HFFc6 (cell line): Measurements from ENCODE around the gene MYO1F. TPM values are rescaled to one million over a fixed set of nuclear protein-coding genes. Genes with fewer than 3 reads are reported as not detected.
"Not testable (repeated sequence)": the region's sequence is repeated elsewhere in the genome, so short reads cannot be mapped to it uniquely, and the experiment has no call there.

ENCODE experiments used
- DNase-seq: peaks from one replicate; pipeline ENCODE4 v3.0.0-alpha.2; 2018
- H3K27ac Mint-ChIP-seq: 2 replicates; pipeline ENCODE4 v1.8.0; 2020; ENCODE audit warnings: mild to moderate bottlenecking, mixed read lengths
- H3K27me3 Mint-ChIP-seq: 2 replicates; pipeline ENCODE4 v1.8.0; 2021; ENCODE audit warnings: mild to moderate bottlenecking, moderate library complexity, mixed read lengths; ENCODE audit not compliant: insufficient read depth
- H3K36me3 Mint-ChIP-seq: 2 replicates; pipeline ENCODE4 v1.8.0; 2021; ENCODE audit warnings: low read depth, mixed read lengths
- H3K4me1 Mint-ChIP-seq: 2 replicates; pipeline ENCODE4 v1.8.0; 2020; ENCODE audit warnings: low read depth, mixed read lengths
- H3K4me3 Mint-ChIP-seq: 2 replicates; pipeline ENCODE4 v1.8.0; 2020; ENCODE audit warnings: mild to moderate bottlenecking, moderate library complexity, mixed read lengths
- H3K9me3 Mint-ChIP-seq: 2 replicates; pipeline ENCODE4 v1.8.0; 2020; ENCODE audit warnings: mild to moderate bottlenecking, mixed read lengths
- long read RNA-seq: library from polyadenylated mRNA; unstranded; transcript quantifications from one replicate; pipeline ENCODE4 v2.0.0, GENCODE V29; 2019
- total RNA-seq, 6 experiments: library from RNA; stranded (reverse); fragmentation: NEBNext Ultra II Directional; extraction: Animal tissue kit (Norgen Biotek cat#: 25700); gene quantifications; 2 replicates in 1 of 6; 3 replicates in 5 of 6; pipeline ENCODE4 v1.2.3, GENCODE V29; 2021
- TF ChIP-seq, protein P1 (sequence below): fragments of 200-600 bp; sonication (generic); IDR thresholded peaks from 2 replicates; pipeline ENCODE4 v1.5.0; 2021; ENCODE audit warnings: antibody characterized with exemption, mild to moderate bottlenecking

The MYO1F gene
- total RNA-seq, result under 1 TPM; 0.09 to 0.28 (median 0.19) TPM
- long read RNA-seq, result 0 reads

DNA sequence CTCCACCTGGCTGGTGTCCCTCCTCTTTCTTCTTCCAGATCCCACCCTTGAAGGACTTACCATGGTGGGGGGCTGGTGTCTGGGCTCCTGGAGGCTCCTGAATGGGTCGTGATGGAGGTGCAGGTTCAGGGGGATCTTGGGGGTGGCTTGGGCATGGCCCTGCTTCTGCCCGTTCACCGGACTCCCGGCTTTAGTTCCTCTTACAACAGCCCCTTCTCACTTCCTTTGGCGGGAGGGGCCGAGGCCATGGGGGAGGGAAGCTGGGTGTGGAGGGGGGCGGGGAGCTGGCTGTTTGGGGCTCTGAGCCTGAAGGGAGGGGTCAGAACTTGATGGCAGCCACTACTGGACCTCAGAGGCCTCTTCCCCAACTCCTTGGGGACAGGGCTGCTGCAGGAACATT lies at the start of gene MYO1F:
TSS of gene MYO1F (minus strand) at position 196 of the 400 bp plus-strand sequence. CDS start at position 63, 133 bp downstream.
- DNase-seq, result no peak
- Mint-ChIP-seq H3K27ac (no peak within 1 kb of the TSS), H3K9me3 (no peaks in the 10 kb centered on the region), H3K4me3 (no peak within 1 kb of the TSS), H3K27me3 (peaks cover 15% of the 10 kb centered on the region; the same call in 1 of the 2 replicates), H3K4me1 (peaks cover 22% of the 10 kb centered on the region), H3K36me3 (peaks cover 4% of the 10 kb centered on the region; the same call in 1 of the 2 replicates)
- TF ChIP-seq, protein P1, sequence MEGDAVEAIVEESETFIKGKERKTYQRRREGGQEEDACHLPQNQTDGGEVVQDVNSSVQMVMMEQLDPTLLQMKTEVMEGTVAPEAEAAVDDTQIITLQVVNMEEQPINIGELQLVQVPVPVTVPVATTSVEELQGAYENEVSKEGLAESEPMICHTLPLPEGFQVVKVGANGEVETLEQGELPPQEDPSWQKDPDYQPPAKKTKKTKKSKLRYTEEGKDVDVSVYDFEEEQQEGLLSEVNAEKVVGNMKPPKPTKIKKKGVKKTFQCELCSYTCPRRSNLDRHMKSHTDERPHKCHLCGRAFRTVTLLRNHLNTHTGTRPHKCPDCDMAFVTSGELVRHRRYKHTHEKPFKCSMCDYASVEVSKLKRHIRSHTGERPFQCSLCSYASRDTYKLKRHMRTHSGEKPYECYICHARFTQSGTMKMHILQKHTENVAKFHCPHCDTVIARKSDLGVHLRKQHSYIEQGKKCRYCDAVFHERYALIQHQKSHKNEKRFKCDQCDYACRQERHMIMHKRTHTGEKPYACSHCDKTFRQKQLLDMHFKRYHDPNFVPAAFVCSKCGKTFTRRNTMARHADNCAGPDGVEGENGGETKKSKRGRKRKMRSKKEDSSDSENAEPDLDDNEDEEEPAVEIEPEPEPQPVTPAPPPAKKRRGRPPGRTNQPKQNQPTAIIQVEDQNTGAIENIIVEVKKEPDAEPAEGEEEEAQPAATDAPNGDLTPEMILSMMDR, result no peak

GRCh38 chr19:8626842-8627241 lies 49.6 kb upstream of the MYO1F start:
- H3K9me3 Mint-ChIP-seq, result peaks cover 5% of the 10 kb centered on the region; the same call in 1 of the 2 replicates
- TF ChIP-seq, protein P1, result no peak
- no peaks in the 10 kb centered on the region for H3K36me3 Mint-ChIP-seq
- no peak overlapping the region for H3K4me3 Mint-ChIP-seq
- H3K27me3 Mint-ChIP-seq, result peaks cover 16% of the 10 kb centered on the region
- H3K4me1 Mint-ChIP-seq, result no peaks in the 10 kb centered on the region
- no peak for DNase-seq
- no peak overlapping the region for H3K27ac Mint-ChIP-seq

DNA sequence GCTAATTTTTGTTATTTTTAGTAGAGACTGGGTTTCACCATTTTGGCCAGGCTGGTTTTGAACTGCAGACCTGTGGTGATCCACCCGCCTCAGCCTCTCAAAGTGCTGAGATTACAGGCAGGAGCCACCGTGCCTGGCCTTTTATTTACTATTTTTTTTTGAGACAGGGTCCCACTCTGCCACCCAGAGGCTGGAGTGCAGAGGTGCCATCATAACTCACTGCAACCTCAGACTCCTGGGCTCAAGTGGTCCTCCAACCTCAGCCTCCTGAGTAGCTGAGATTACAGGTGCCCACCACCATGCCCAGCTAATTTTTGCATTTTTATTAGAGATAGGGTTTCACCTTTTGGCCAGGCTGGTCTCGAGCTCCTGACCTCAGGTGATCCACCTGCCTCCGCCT lies 45.6 kb upstream of the MYO1F start:
- not testable (repeated sequence) for H3K4me1 Mint-ChIP-seq, H3K4me3 Mint-ChIP-seq, DNase-seq, H3K9me3 Mint-ChIP-seq, H3K27me3 Mint-ChIP-seq, H3K27ac Mint-ChIP-seq, H3K36me3 Mint-ChIP-seq
- TF ChIP-seq, protein P1, result peak; percentile 47

DNA sequence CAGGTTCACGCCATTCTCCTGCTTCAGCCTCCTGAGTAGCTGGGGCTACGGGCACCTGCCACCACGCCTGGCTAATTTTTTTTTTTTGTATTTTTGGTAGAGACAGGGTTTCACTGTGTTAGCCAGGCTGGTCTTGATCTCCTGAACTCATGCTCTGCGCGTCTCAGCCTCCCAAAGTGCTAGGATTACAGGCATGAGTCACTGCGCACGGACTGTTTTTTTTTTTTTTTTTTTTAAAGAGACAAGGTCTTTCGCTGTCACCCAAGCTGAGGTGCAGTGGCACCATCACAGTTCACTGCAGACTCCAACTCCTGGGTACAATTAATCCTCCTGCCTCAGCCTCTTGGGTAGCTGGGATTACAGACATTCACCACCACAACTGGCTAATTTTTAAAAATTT lies 41.5 kb upstream of the MYO1F start:
- H3K4me1 Mint-ChIP-seq, result peaks cover 10% of the 10 kb centered on the region
- H3K4me3 Mint-ChIP-seq, result no peak overlapping the region
- TF ChIP-seq, protein P1, result no peak
- no peak overlapping the region for H3K27ac Mint-ChIP-seq
- H3K9me3 Mint-ChIP-seq, result no peaks in the 10 kb centered on the region; the same call in 1 of the 2 replicates
- peaks cover 7% of the 10 kb centered on the region for H3K27me3 Mint-ChIP-seq
- no peaks in the 10 kb centered on the region for H3K36me3 Mint-ChIP-seq
- DNase-seq, result no peak

DNA sequence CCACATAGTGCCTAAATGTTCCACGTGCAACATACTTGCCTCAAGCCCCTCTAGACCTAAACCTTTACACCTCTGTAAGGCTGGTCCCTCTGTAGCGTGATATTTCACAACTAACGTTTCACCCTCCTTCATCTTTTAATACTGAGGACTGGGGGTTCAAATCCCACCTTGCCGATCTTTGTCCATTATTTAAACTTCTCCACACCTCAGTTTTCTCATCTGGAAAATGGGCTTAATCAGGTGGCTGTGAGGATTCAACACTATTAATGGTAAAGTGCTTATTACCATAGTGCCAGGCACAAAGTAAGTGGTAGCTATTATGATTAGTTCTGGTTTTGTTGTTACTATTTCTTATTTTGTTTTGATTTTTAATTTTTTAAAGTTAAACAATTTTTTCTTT lies 40.7 kb upstream of the MYO1F start:
- DNase-seq, result no peak
- H3K9me3 Mint-ChIP-seq, result no peaks in the 10 kb centered on the region; the same call in 1 of the 2 replicates
- H3K4me3 Mint-ChIP-seq, result no peak overlapping the region
- peaks cover 10% of the 10 kb centered on the region for H3K4me1 Mint-ChIP-seq
- peaks cover 7% of the 10 kb centered on the region for H3K27me3 Mint-ChIP-seq
- no peaks in the 10 kb centered on the region for H3K36me3 Mint-ChIP-seq
- TF ChIP-seq, protein P1, result no peak
- H3K27ac Mint-ChIP-seq, result no peak overlapping the region

DNA sequence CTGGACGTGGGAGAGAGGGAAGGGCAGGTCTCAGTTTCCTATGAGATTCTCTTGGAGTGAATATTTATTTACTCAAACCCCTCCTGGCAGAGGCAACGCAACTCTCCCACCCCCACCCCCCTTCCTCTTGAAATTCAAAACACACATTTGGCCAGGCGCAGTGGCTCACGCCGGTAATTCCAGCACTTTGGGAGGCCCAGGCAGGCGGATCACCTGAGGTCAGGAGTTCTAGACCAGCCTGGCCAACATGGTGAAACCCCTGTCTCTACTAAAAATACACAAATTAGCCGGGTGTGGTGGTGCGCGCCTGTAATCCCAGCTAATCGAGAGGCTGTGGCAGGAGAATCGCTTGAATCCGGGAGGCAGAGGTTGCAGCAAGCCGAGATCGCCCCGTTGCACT lies 40.1 kb upstream of the MYO1F start:
- H3K27me3 Mint-ChIP-seq, H3K4me3 Mint-ChIP-seq, H3K9me3 Mint-ChIP-seq, DNase-seq, H3K36me3 Mint-ChIP-seq, H3K27ac Mint-ChIP-seq: not testable (repeated sequence)
- peaks cover 10% of the 10 kb centered on the region for H3K4me1 Mint-ChIP-seq
